ENCODE measurements around the gene VAV2. TPM values are rescaled to one million over a fixed set of nuclear protein-coding genes. Genes with fewer than 3 reads are reported as not detected.

Gene VAV2
- total RNA-seq, 1 experiment from 2014 or later, result 30.7 TPM

GRCh38 chr9:133890583-133890982 is 101.5 kb downstream of the VAV2 start:
- Mint-ChIP-seq H3K27me3 (ENCODE audit: unreplicated experiment) (no peaks in the 10 kb centered on the region), H3K9me3 (ENCODE audit: low read depth, unreplicated experiment) (no peaks in the 10 kb centered on the region), H3K27ac (ENCODE audit: unreplicated experiment) (no peak overlapping the region), H3K4me3 (ENCODE audit: low read depth, unreplicated experiment) (no peak overlapping the region), H3K36me3 (ENCODE audit: insufficient read depth, unreplicated experiment) (peaks cover 8% of the 10 kb centered on the region), H3K4me1 (ENCODE audit: low read depth, unreplicated experiment) (peaks cover 21% of the 10 kb centered on the region)
- intact Hi-C loops (cut with micrococcal nuclease; ENCODE audit: unreplicated experiment), result no loop called here
- CTCF ChIA-PET, result interaction anchor here (0.6 kb wide), 1 partner anchor 109 kb away, joined by 4 read pairs; no protein-coding TSS in a partner anchor
- no TSS peak for BruUV-seq (replicated peaks)
- TF ChIP-seq, protein P1, sequence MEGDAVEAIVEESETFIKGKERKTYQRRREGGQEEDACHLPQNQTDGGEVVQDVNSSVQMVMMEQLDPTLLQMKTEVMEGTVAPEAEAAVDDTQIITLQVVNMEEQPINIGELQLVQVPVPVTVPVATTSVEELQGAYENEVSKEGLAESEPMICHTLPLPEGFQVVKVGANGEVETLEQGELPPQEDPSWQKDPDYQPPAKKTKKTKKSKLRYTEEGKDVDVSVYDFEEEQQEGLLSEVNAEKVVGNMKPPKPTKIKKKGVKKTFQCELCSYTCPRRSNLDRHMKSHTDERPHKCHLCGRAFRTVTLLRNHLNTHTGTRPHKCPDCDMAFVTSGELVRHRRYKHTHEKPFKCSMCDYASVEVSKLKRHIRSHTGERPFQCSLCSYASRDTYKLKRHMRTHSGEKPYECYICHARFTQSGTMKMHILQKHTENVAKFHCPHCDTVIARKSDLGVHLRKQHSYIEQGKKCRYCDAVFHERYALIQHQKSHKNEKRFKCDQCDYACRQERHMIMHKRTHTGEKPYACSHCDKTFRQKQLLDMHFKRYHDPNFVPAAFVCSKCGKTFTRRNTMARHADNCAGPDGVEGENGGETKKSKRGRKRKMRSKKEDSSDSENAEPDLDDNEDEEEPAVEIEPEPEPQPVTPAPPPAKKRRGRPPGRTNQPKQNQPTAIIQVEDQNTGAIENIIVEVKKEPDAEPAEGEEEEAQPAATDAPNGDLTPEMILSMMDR (IDR thresholded peaks at IDR 0.05; ENCODE audit: unreplicated experiment), result no peak
- no peak for DNase-seq

DNA sequence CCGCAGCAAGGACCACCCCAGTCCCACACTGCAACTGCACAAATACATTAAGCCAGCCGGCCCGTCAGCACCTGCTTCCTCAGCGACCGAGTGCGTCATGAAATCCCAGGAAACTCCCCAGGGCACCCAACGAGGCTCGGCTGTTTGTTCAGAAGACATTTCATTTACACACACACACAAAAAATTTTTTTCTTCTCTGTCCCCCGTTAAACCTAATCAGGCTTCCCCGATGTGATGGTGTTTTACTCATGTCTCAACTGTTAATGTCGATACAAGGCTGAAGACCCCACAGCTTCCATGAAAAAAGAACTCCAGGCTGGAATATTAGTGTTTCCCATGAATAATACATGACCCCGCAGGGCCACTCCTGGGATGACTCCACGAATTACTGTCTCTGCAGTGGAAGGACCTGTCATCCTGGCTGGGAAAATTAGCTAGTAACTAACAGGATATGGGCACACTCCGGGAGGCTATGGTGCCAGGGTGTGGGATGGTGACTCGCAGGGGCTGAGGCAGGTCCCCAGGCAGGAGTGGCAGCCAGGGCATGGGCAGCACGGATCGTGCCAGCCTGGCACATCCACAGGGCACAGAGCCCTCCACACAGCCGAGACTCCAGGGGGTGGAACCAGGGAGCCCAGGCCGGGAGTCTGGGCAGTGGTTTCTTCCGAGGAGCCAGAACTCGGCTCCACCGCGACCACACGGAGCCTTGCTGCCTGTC is 102.4 kb downstream of the VAV2 start:
- intact Hi-C loops (cut with micrococcal nuclease; ENCODE audit: unreplicated experiment), result no loop called here
- Mint-ChIP-seq H3K27me3 (ENCODE audit: unreplicated experiment) (no peaks in the 10 kb centered on the region), H3K4me1 (ENCODE audit: low read depth, unreplicated experiment) (peaks cover 21% of the 10 kb centered on the region)

GRCh38 chr9:133888809-133889491 is 103.2 kb downstream of the VAV2 start:
- no peak overlapping the region for H3K27ac Mint-ChIP-seq (ENCODE audit: unreplicated experiment)
- H3K4me3 Mint-ChIP-seq (ENCODE audit: low read depth, unreplicated experiment), result no peak overlapping the region
- TF ChIP-seq, protein P1 (IDR thresholded peaks at IDR 0.05; ENCODE audit: unreplicated experiment), result no peak
- peaks cover 5% of the 10 kb centered on the region for H3K36me3 Mint-ChIP-seq (ENCODE audit: insufficient read depth, unreplicated experiment)
- intact Hi-C loops (cut with micrococcal nuclease; ENCODE audit: unreplicated experiment), result no loop called here
- no peak for DNase-seq
- peaks cover 21% of the 10 kb centered on the region for H3K4me1 Mint-ChIP-seq (ENCODE audit: low read depth, unreplicated experiment)
- CTCF ChIA-PET, result interaction anchor here (0.6 kb wide), 1 partner anchor 22 kb away, joined by 3 read pairs; no protein-coding TSS in a partner anchor
- H3K27me3 Mint-ChIP-seq (ENCODE audit: unreplicated experiment), result no peaks in the 10 kb centered on the region
- no peaks in the 10 kb centered on the region for H3K9me3 Mint-ChIP-seq (ENCODE audit: low read depth, unreplicated experiment)
- no TSS peak for BruUV-seq (replicated peaks)

More for the DNA sequence above, 102.4 kb downstream of the VAV2 start:
- no TSS peak for BruUV-seq (replicated peaks)
- Mint-ChIP-seq H3K4me3 (ENCODE audit: low read depth, unreplicated experiment) (no peak overlapping the region), H3K9me3 (ENCODE audit: low read depth, unreplicated experiment) (no peaks in the 10 kb centered on the region), H3K27ac (ENCODE audit: unreplicated experiment) (no peak overlapping the region), H3K36me3 (ENCODE audit: insufficient read depth, unreplicated experiment) (peaks cover 8% of the 10 kb centered on the region)
- CTCF ChIA-PET, result no interaction called here
- TF ChIP-seq, protein P1 (IDR thresholded peaks at IDR 0.05; ENCODE audit: unreplicated experiment), result no peak
- no peak for DNase-seq

GRCh38 chr9:133888048-133888808 is 103.9 kb downstream of the VAV2 start:
- Mint-ChIP-seq H3K36me3 (ENCODE audit: insufficient read depth, unreplicated experiment) (peaks cover 4% of the 10 kb centered on the region), H3K4me1 (ENCODE audit: low read depth, unreplicated experiment) (peaks cover 19% of the 10 kb centered on the region), H3K27ac (ENCODE audit: unreplicated experiment) (no peak overlapping the region), H3K9me3 (ENCODE audit: low read depth, unreplicated experiment) (no peaks in the 10 kb centered on the region), H3K4me3 (ENCODE audit: low read depth, unreplicated experiment) (no peak overlapping the region), H3K27me3 (ENCODE audit: unreplicated experiment) (no peaks in the 10 kb centered on the region)
- no TSS peak for BruUV-seq (replicated peaks)
- intact Hi-C loops (cut with micrococcal nuclease; ENCODE audit: unreplicated experiment), result no loop called here
- no peak for DNase-seq
- CTCF ChIA-PET, result interaction anchor here (0.6 kb wide), 1 partner anchor 23 kb away, joined by 3 read pairs; no protein-coding TSS in a partner anchor
- TF ChIP-seq, protein P1 (IDR thresholded peaks at IDR 0.05; ENCODE audit: unreplicated experiment), result no peak

Data from Calu3 (cell line).